Measurements from ENCODE around the gene CASZ1. TPM values are rescaled to one million over a fixed set of nuclear protein-coding genes. Genes with fewer than 3 reads are reported as not detected.

CASZ1 gene
- total and polyA plus RNA-seq, 2 donors from 2014 or later, result 10.1 to 33.0 TPM

GRCh38 chr1:10803971-10804820, 7.8 kb upstream of the CASZ1 start:
- intact Hi-C loops (cut with DNase I), result no loop called here
- Histone ChIP-seq H3K27ac (ENCODE audit: low read depth in 2 of 2, low read length in 2 of 2) (peak overlapping the region; percentile 10 to 13), H3K4me1 (ENCODE audit: control insufficient read depth in 2 of 3, insufficient read depth in 2 of 3, low read depth in 1 of 3, low read length in 3 of 3) (peaks cover 0 to 9% (median 0%) of the 10 kb centered on the region in 3 donors), H3K36me3 (ENCODE audit: control insufficient read depth in 2 of 3, insufficient read depth in 3 of 3, low read length in 3 of 3) (no peaks in the 10 kb centered on the region), H3K9ac (ENCODE audit: low read length in 3 of 3) (no peak overlapping the region), H3K9me3 (ENCODE audit: control insufficient read depth in 2 of 3, insufficient read depth in 1 of 3, low read length in 3 of 3) (no peaks in the 10 kb centered on the region), H3K27me3 (ENCODE audit: control insufficient read depth, insufficient read depth, low read length) (peaks cover 9% of the 10 kb centered on the region), H3K4me3 (ENCODE audit: low read length in 3 of 3) (no peak overlapping the region)
- FAIRE-seq, result no peak
- TF ChIP-seq, protein P1, sequence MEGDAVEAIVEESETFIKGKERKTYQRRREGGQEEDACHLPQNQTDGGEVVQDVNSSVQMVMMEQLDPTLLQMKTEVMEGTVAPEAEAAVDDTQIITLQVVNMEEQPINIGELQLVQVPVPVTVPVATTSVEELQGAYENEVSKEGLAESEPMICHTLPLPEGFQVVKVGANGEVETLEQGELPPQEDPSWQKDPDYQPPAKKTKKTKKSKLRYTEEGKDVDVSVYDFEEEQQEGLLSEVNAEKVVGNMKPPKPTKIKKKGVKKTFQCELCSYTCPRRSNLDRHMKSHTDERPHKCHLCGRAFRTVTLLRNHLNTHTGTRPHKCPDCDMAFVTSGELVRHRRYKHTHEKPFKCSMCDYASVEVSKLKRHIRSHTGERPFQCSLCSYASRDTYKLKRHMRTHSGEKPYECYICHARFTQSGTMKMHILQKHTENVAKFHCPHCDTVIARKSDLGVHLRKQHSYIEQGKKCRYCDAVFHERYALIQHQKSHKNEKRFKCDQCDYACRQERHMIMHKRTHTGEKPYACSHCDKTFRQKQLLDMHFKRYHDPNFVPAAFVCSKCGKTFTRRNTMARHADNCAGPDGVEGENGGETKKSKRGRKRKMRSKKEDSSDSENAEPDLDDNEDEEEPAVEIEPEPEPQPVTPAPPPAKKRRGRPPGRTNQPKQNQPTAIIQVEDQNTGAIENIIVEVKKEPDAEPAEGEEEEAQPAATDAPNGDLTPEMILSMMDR (IDR thresholded peaks at IDR 0.05; ENCODE audit: borderline replicate concordance, extremely low read depth, insufficient read depth), result no peak
- DNase-seq, result peak in 1 of 5 donors; percentile 85

DNA sequence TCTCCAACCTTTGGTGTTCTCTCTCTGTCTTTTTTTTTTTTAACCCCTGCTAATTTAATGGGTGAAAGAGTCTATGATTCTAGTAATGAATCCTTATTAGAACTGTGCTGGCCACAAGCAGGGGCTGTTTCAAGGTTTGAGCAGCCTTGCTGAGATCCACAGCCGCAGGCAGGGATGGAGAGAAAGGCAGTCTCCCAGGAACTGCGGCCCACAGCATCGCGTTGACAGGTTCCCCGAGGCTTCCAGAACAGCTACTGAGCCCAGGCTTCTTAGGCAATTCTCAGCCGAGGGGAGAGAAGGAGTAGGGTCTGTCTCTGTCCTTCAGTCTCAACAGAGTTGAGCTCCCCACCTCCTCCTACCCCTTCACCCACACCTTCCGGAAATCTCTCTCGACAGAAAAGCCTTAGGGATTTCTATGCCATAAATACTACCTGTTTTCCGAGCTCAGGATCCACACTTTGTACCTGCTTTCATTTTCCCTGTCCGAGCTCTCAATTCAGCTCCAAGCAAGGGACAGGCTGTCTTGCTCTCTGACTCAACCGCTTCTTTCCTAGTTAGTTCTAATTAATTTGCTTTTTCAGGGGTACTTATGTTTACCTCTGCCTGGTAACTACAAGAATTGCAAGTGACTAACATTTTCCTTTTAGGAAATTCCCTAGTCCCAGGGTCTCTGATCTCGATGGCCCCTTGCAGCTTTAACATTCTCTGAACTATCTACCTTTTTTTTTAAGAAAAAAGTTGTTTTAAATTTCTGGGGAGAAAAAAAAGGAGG, 6.7 kb upstream of the CASZ1 start:
- Histone ChIP-seq H3K4me3 (ENCODE audit: low read length in 3 of 3) (no peak overlapping the region), H3K27ac (ENCODE audit: low read depth in 2 of 2, low read length in 2 of 2) (no peak overlapping the region), H3K9ac (ENCODE audit: low read length in 3 of 3) (no peak overlapping the region), H3K9me3 (ENCODE audit: control insufficient read depth in 2 of 3, insufficient read depth in 1 of 3, low read length in 3 of 3) (no peaks in the 10 kb centered on the region), H3K36me3 (ENCODE audit: control insufficient read depth in 2 of 3, insufficient read depth in 3 of 3, low read length in 3 of 3) (no peaks in the 10 kb centered on the region), H3K27me3 (ENCODE audit: control insufficient read depth, insufficient read depth, low read length) (peaks cover 5% of the 10 kb centered on the region), H3K4me1 (ENCODE audit: control insufficient read depth in 2 of 3, insufficient read depth in 2 of 3, low read depth in 1 of 3, low read length in 3 of 3) (peaks cover 0 to 9% (median 0%) of the 10 kb centered on the region in 3 donors)
- intact Hi-C loops (cut with DNase I), result no loop called here
- no peak for FAIRE-seq
- DNase-seq, result no peak
- TF ChIP-seq, protein P1 (IDR thresholded peaks at IDR 0.05; ENCODE audit: borderline replicate concordance, extremely low read depth, insufficient read depth), result no peak

- FAIRE-seq (no peak), DNase-seq (no peak)
- no peaks in the 10 kb centered on the region for H3K9me3 ChIP-seq (ENCODE audit: control insufficient read depth in 2 of 3, insufficient read depth in 1 of 3, low read length in 3 of 3)
- TF ChIP-seq, protein P1 (IDR thresholded peaks at IDR 0.05; ENCODE audit: borderline replicate concordance, extremely low read depth, insufficient read depth), result no peak
- H3K4me3 ChIP-seq (ENCODE audit: low read length in 3 of 3), result no peak overlapping the region
- H3K27ac ChIP-seq (ENCODE audit: low read depth in 2 of 2, low read length in 2 of 2), result no peak overlapping the region
- H3K4me1 ChIP-seq (ENCODE audit: control insufficient read depth in 2 of 3, insufficient read depth in 2 of 3, low read depth in 1 of 3, low read length in 3 of 3), result peaks cover 0 to 9% (median 0%) of the 10 kb centered on the region in 3 donors
- intact Hi-C loops (cut with DNase I), result no loop called here
- H3K36me3 ChIP-seq (ENCODE audit: control insufficient read depth in 2 of 3, insufficient read depth in 3 of 3, low read length in 3 of 3), result no peaks in the 10 kb centered on the region
- H3K9ac ChIP-seq (ENCODE audit: low read length in 3 of 3), result no peak overlapping the region
- H3K27me3 ChIP-seq (ENCODE audit: control insufficient read depth, insufficient read depth, low read length), result no peaks in the 10 kb centered on the region
Observed at GRCh38 chr1:10800778-10801177, 4.3 kb upstream of the CASZ1 start.
